Esophagus squamous epithelium (tissue), 5 donors: Measurements from ENCODE around the gene SEMA4C. TPM values are rescaled to one million over a fixed set of nuclear protein-coding genes. Genes with fewer than 3 reads are reported as not detected.

Experiments
- DNase-seq: peaks from one replicate; lab custom pipeline; 2025; lab: John Stamatoyannopoulos, UW
- H3K27ac ChIP-seq, 4 donors: fragments of 200-600 bp; sonication (generic); one replicate each; pipeline ENCODE4 v1.5.1; 2016 to 2019; ENCODE audit warnings: mild to moderate bottlenecking in 1 of 4
- H3K27me3 ChIP-seq, 4 donors: fragments of 200-600 bp; sonication (generic); 1 replicate in 3 of 4; 2 replicates in 1 of 4; pipeline versions ENCODE4 v1.5.1 to v1.6.0; 2017 to 2021; ENCODE audit warnings: antibody characterized with exemption in 1 of 4
- H3K36me3 ChIP-seq, 3 donors: fragments of 200-600 bp; sonication (generic); one replicate each; pipeline ENCODE4 v1.5.1; 2016 to 2019
- H3K4me1 ChIP-seq, 3 donors: fragments of 200-600 bp; sonication (generic); one replicate each; pipeline ENCODE4 v1.5.1; 2017 to 2019
- H3K4me3 ChIP-seq, 4 donors: fragments of 200-600 bp; sonication (generic); 1 replicate in 3 of 4; 2 replicates in 1 of 4; pipeline ENCODE4 v1.5.1; 2016 to 2019; ENCODE audit warnings: mild to moderate bottlenecking in 2 of 4, moderate library complexity in 1 of 4
- H3K9me3 ChIP-seq, 3 donors: fragments of 200-600 bp; sonication (generic); one replicate each; pipeline ENCODE4 v1.5.1; 2016 to 2019
- POLR2A ChIP-seq, 4 donors: fragments of 450-650 bp; IDR thresholded peaks; one replicate each; pipeline ENCODE4 v1.6.1; 2017; ENCODE audit warnings: antibody characterized with exemption in 4 of 4, mild to moderate bottlenecking in 4 of 4, moderate library complexity in 3 of 4
- WGBS, 2 donors: methylation state at CpG; one replicate each; pipeline ENCODE4 v1.1.5; 2018; 5-methylcytosine and 5-hydroxymethylcytosine counted together
- intact Hi-C: fragments of 100-400 bp; cut with DNase I; formaldehyde crosslinking; loops from one replicate; pipeline ENCODE4 v1.15.0; 2022
- total RNA-seq, 4 donors: library from RNA; depleted of rRNA; stranded (reverse); fragments of >200 nt; gene quantifications; one replicate each; pipeline ENCODE4 v1.1.0, GENCODE V29; 2016
- TF ChIP-seq, protein P1 (sequence below), 6 experiments: fragments of 450-650 bp in 4 of 6; fragments of 200-600 bp in 2 of 6; sonication (generic) in 2 of 6; IDR thresholded peaks; one replicate each; pipeline ENCODE4 v1.5.1; 2016 to 2019; ENCODE audit warnings: antibody characterized with exemption in 6 of 6, mild to moderate bottlenecking in 4 of 6, moderate library complexity in 4 of 6
- donor health status: DM: yes; HTN: yes; CAD: no.

The SEMA4C gene
- total RNA-seq, 4 donors from 2014 or later: 7.4 to 23.8 (median 12.8) TPM

DNA sequence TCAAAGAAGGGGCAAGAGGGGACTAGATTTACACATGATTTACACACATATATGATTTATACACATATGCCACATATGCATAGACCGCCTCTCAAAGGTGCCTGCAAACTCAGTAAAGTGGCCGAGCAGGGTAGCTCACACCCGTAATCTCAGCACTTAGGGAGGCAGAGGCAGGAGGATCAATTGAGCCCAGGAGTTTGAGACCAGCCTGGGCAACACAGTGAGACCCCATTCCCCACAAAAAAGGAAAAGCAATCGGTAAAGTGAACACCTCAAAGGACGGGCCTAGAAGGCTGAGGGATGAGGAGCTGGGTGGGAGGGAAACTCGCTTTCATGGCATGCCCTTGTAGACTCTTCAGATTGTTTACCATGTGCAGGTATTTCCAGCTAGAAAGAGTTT is 17.2 kb downstream of the SEMA4C start:
- no peak for TF ChIP-seq POLR2A (IDR thresholded peaks at IDR 0.05)
- TF ChIP-seq, protein P1, sequence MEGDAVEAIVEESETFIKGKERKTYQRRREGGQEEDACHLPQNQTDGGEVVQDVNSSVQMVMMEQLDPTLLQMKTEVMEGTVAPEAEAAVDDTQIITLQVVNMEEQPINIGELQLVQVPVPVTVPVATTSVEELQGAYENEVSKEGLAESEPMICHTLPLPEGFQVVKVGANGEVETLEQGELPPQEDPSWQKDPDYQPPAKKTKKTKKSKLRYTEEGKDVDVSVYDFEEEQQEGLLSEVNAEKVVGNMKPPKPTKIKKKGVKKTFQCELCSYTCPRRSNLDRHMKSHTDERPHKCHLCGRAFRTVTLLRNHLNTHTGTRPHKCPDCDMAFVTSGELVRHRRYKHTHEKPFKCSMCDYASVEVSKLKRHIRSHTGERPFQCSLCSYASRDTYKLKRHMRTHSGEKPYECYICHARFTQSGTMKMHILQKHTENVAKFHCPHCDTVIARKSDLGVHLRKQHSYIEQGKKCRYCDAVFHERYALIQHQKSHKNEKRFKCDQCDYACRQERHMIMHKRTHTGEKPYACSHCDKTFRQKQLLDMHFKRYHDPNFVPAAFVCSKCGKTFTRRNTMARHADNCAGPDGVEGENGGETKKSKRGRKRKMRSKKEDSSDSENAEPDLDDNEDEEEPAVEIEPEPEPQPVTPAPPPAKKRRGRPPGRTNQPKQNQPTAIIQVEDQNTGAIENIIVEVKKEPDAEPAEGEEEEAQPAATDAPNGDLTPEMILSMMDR (IDR thresholded peaks at IDR 0.05): no peak
- no peak overlapping the region for H3K27ac ChIP-seq
- H3K36me3 ChIP-seq: peaks cover 8 to 66% (median 21%) of the 10 kb centered on the region in 3 donors
- H3K4me3 ChIP-seq: no peak overlapping the region
- peaks cover 9 to 32% (median 19%) of the 10 kb centered on the region in 3 donors for H3K4me1 ChIP-seq
- DNase-seq: no peak
- H3K9me3 ChIP-seq: no peaks in the 10 kb centered on the region
- H3K27me3 ChIP-seq: no peaks in the 10 kb centered on the region
- intact Hi-C loops: loop anchor here (5.0 kb wide), 1 partner anchor 35 kb away; the partner anchor contains the start of gene CNNM3
- WGBS, 2 donors: 92 to 96% methylated on average over 6 of the region's 6 CpGs

DNA sequence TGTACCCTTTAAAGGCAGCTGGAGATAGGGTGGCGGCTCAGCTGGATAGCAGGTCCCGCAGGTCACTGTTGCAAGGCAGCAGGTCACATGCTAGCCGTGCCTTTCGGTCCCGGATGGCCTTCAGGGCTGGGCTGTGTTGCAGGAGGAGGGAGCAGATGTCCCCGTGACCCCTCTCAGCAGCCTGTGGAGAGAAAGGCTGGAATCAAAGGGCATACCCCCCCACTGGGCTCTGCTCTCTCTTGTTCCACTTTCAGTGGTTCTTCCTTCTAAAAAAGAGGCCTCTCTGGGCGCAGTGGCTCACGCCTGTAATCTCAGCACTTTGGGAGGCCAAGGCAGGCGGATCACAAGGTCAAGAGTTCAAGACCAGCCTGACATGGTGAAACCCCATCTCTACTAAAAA is 21.6 kb downstream of the SEMA4C start:
- no peak for DNase-seq
- intact Hi-C loops: no loop called here
- Histone ChIP-seq H3K4me1 (no peaks in the 10 kb centered on the region), H3K9me3 (no peaks in the 10 kb centered on the region), H3K27me3 (no peaks in the 10 kb centered on the region), H3K4me3 (no peak overlapping the region), H3K27ac (no peak overlapping the region), H3K36me3 (peaks cover 2 to 71% (median 21%) of the 10 kb centered on the region in 3 donors)
- 93 to 95% methylated on average over 4 to 8 of the region's 9 CpGs for WGBS, 2 donors
- TF ChIP-seq, protein P1 (IDR thresholded peaks at IDR 0.05): no peak
- no peak for TF ChIP-seq POLR2A (IDR thresholded peaks at IDR 0.05)

DNA sequence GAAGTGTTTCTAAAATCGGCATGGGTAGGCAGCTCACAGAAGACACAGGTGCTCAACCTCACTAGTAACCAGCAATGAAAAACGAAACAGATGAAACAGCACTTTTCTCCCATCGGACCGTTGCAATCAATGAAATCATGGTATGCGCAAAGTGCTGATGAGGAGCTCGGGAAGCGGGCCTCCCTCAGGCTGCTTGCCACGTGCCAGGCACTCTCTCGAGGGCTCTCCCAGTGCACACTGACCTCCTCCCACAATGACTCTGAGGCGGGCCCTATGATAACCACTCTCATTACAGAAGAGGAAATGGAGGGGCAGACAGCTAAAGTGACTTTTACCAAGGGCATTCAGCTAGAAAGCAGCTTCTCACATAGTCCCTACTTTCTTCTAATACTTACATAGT is 22.3 kb downstream of the SEMA4C start:
- Histone ChIP-seq H3K27me3 (no peaks in the 10 kb centered on the region), H3K9me3 (no peaks in the 10 kb centered on the region), H3K4me1 (no peaks in the 10 kb centered on the region), H3K4me3 (no peak overlapping the region), H3K27ac (no peak overlapping the region), H3K36me3 (peaks cover 0 to 64% (median 21%) of the 10 kb centered on the region in 3 donors)
- DNase-seq: no peak
- WGBS, 2 donors: 71 to 81% methylated on average over 10 of the region's 10 CpGs
- intact Hi-C loops: no loop called here
- TF ChIP-seq, protein P1 (IDR thresholded peaks at IDR 0.05): no peak
- no peak for TF ChIP-seq POLR2A (IDR thresholded peaks at IDR 0.05)

DNA sequence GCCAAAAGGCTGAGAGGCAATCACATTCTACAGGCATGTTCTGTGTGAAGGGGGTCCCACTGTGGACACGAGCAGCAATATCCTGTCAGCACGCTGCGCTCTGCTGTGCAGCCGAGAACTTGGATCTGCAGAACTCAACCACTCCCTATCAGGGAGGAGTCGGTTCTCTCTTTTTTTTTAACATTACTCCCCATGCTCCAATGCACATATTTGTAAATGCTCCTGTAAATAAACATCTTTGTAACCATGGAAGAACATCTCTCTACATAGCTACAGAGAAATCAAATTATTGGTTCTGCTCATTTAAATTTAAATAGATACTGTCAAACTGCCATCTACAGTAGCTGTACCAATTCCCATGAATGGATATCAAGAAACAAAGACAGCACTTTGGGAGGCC is 23.1 kb downstream of the SEMA4C start:
- TF ChIP-seq, protein P1 (IDR thresholded peaks at IDR 0.05): no peak
- no peak for TF ChIP-seq POLR2A (IDR thresholded peaks at IDR 0.05)

DNA sequence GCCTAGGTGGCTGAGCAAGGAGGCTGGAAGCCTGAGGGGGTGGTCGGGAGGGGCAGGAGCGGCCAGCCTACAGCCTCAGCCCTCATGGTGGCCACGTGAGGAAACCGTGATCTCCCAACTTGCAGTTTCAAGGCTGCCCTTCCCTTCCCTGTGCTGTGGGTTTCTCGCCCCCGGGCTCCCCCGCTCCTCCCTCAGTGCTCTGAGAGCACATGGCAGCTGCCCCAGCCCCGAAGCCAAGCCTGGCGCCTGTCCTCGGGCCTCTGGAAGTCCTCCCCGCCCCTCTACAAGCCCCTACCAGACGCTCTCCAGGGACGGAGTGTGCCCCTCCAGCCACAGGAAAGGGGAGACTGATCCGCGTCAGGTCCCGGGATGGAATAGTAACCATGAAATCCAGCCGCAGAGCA is 25.5 kb downstream of the SEMA4C start:
- no peak for DNase-seq
- WGBS, 2 donors: 80 to 89% methylated on average over 2 to 13 of the region's 17 CpGs
- Histone ChIP-seq H3K36me3 (peaks cover 0 to 48% (median 11%) of the 10 kb centered on the region in 3 donors), H3K4me3 (no peak overlapping the region), H3K9me3 (no peaks in the 10 kb centered on the region), H3K27ac (no peak overlapping the region), H3K27me3 (no peaks in the 10 kb centered on the region), H3K4me1 (peaks cover 0 to 5% (median 0%) of the 10 kb centered on the region in 3 donors)
- intact Hi-C loops: no loop called here
- TF ChIP-seq, protein P1 (IDR thresholded peaks at IDR 0.05): no peak
- TF ChIP-seq POLR2A (IDR thresholded peaks at IDR 0.05): no peak

More for the DNA sequence above, 23.1 kb downstream of the SEMA4C start:
- Histone ChIP-seq H3K4me3 (no peak overlapping the region), H3K27ac (no peak overlapping the region), H3K36me3 (peaks cover 0 to 57% (median 21%) of the 10 kb centered on the region in 3 donors), H3K9me3 (no peaks in the 10 kb centered on the region), H3K27me3 (no peaks in the 10 kb centered on the region), H3K4me1 (no peaks in the 10 kb centered on the region)
- DNase-seq: no peak
- intact Hi-C loops: no loop called here
- WGBS, 2 donors: 94 to 99% methylated on average over 5 of the region's 5 CpGs
